MG63 (cell line): ENCODE results near the gene SELENOV. TPM values are rescaled to one million over a fixed set of nuclear protein-coding genes. Genes with fewer than 3 reads are reported as not detected.

Source experiments
- DNase-seq: peaks from one replicate; pipeline ENCODE4 v3.0.0-alpha.2; 2020
- H3K27me3 ChIP-seq: fragments of 250-450 bp; sonication (Bioruptor Pico); 2 replicates; pipeline ENCODE4 v1.5.1; 2020; ENCODE audit warnings: mild to moderate bottlenecking, moderate library complexity
- H3K36me3 ChIP-seq: fragments of 250-450 bp; sonication (Bioruptor Pico); 2 replicates; pipeline ENCODE4 v1.5.1; 2020; ENCODE audit warnings: mild to moderate bottlenecking, moderate library complexity
- H3K4me3 ChIP-seq: fragments of 250-450 bp; sonication (Bioruptor Pico); 2 replicates; pipeline ENCODE4 v1.5.1; 2020; ENCODE audit warnings: mild to moderate bottlenecking, moderate library complexity
- H3K9me3 ChIP-seq: fragments of 250-450 bp; sonication (Bioruptor Pico); 2 replicates; pipeline ENCODE4 v1.5.1; 2020; ENCODE audit warnings: mild to moderate bottlenecking, moderate library complexity
- total RNA-seq: library from RNA; depleted of rRNA; stranded (reverse); fragments of >200 nt; shearing (Covaris generic); gene quantifications from 2 replicates; pipeline ENCODE4 v1.2.3, GENCODE V29; 2014; ENCODE audit warnings: low replicate concordance

The SELENOV gene
- total RNA-seq, 1 experiment from 2014 or later, result not detected

DNA sequence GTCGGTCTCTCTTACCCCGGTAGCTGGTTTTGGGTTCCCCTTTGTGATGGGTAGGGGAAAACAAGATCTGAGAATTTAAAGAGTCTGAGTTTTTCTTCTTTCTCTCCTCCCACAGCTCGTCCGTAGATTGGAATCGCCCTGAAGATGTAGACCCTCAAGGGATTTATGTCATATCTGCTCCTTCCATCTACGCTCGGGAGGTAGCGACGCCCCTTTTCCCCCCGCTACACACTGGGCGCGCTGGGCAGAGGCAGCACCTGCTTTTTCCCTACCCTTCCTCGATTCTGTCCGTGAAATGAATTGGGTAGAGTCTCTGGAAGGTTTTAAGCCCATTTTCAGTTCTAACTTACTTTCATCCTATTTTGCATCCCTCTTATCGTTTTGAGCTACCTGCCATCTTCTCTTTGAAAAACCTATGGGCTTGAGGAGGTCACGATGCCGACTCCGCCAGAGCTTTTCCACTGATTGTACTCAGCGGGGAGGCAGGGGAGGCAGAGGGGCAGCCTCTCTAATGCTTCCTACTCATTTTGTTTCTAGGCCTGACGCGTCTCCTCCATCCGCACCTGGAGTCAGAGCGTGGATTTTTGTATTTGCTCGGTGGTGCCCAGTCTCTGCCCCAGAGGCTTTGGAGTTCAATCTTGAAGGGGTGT, 7.1 kb upstream of the SELENOV start:
- Histone ChIP-seq H3K4me3 (peak overlapping the region; percentile 66), H3K27me3 (peaks cover 16% of the 10 kb centered on the region), H3K36me3 (no peaks in the 10 kb centered on the region), H3K9me3 (no peaks in the 10 kb centered on the region)
- no peak for DNase-seq

- no peak for DNase-seq
- no peak overlapping the region for H3K4me3 ChIP-seq
- peaks cover 22% of the 10 kb centered on the region for H3K27me3 ChIP-seq
- no peaks in the 10 kb centered on the region for H3K36me3 ChIP-seq
- H3K9me3 ChIP-seq, result no peaks in the 10 kb centered on the region
Observed at GRCh38 chr19:39508629-39509028, 6.3 kb upstream of the SELENOV start.

- no peak for DNase-seq
- Histone ChIP-seq H3K36me3 (no peaks in the 10 kb centered on the region), H3K4me3 (no peak overlapping the region), H3K27me3 (peaks cover 28% of the 10 kb centered on the region), H3K9me3 (no peaks in the 10 kb centered on the region)
Observed at GRCh38 chr19:39509233-39509632, 5.7 kb upstream of the SELENOV start.

- no peak overlapping the region for H3K4me3 ChIP-seq
- no peak for DNase-seq
- no peaks in the 10 kb centered on the region for H3K36me3 ChIP-seq
- no peaks in the 10 kb centered on the region for H3K9me3 ChIP-seq
- H3K27me3 ChIP-seq, result peaks cover 38% of the 10 kb centered on the region
Observed at GRCh38 chr19:39512988-39513387, 2.0 kb upstream of the SELENOV start.

DNA sequence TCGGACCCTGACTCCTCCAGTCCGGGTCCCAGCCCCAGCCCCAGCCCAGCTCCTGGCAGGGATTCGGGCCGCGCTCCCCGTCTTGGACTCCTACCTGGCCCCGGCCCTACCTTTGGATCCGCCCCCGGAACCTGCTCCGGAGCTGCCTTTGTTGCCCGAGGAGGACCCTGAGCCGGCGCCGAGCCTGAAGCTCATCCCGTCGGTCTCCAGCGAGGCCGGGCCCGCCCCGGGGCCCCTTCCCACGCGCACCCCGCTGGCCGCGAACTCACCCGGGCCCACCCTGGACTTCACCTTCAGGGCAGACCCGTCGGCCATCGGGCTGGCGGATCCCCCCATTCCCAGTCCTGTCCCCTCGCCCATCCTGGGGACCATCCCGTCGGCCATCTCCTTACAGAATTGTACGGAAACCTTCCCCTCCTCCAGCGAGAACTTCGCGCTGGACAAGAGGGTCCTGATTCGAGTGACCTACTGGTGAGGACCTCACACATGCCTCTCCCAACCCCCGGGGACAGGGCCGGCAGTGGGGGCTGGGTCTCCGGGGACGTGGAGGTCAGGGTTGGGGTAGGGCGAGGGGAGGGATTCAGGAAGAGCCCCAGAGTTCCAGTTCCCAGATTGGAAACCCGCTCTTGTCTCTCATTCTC, 732 bp downstream of the SELENOV start:
- Histone ChIP-seq H3K9me3 (no peaks in the 10 kb centered on the region), H3K4me3 (no peak overlapping the region), H3K27me3 (peaks cover 36% of the 10 kb centered on the region), H3K36me3 (no peaks in the 10 kb centered on the region)
- DNase-seq, result no peak

DNA sequence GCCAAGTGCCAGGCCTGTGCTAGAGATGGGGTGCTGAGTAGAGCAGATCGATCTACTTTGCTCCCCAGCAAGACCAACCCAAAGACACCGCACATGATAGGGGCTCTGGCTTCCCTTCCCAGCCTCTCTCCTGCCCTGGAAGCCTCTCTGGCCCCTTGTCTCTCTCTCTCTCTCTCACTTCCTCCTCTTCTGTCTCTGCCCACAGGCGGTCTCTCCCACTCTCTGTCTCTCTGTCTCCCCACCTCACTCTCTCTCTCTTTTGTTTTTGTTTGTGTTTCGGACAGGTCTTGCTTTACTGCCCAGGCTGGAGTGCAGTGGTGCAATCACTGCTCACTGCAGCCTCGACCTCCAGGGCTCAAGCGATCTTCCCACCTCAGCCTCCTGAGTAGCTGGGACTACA, 1.3 kb downstream of the SELENOV start:
- H3K9me3 ChIP-seq, result no peaks in the 10 kb centered on the region
- no peak for DNase-seq
- no peak overlapping the region for H3K4me3 ChIP-seq
- no peaks in the 10 kb centered on the region for H3K36me3 ChIP-seq
- H3K27me3 ChIP-seq, result peaks cover 36% of the 10 kb centered on the region

DNA sequence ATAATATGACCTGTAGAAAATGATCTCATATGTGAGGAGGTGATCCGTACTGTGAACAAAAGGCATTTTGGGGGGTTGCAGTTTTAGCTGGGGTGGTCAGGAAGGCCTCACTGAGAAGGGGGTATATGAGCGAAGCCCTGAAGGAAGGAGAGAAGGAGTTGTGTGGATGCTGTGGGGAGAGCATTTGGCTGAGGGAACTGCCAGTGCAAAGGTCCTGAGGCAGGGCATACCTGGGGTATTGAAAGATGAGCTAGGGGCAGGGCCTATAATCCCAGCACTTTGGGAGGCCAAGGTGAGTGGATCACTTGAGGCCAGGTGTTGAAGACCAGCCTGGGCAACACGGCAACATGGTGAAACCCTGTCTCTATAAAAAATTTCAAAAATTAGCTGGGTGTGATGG, 2.5 kb downstream of the SELENOV start:
- H3K27me3 ChIP-seq, result peaks cover 36% of the 10 kb centered on the region
- no peak for DNase-seq

GRCh38 chr19:39518458-39518857, 3.5 kb downstream of the SELENOV start:
- Histone ChIP-seq H3K36me3 (no peaks in the 10 kb centered on the region), H3K27me3 (peaks cover 30% of the 10 kb centered on the region), H3K4me3 (no peak overlapping the region), H3K9me3 (no peaks in the 10 kb centered on the region)
- no peak for DNase-seq

More for the DNA sequence above, 2.5 kb downstream of the SELENOV start:
- no peak overlapping the region for H3K4me3 ChIP-seq
- H3K9me3 ChIP-seq, result no peaks in the 10 kb centered on the region
- H3K36me3 ChIP-seq, result no peaks in the 10 kb centered on the region

DNA sequence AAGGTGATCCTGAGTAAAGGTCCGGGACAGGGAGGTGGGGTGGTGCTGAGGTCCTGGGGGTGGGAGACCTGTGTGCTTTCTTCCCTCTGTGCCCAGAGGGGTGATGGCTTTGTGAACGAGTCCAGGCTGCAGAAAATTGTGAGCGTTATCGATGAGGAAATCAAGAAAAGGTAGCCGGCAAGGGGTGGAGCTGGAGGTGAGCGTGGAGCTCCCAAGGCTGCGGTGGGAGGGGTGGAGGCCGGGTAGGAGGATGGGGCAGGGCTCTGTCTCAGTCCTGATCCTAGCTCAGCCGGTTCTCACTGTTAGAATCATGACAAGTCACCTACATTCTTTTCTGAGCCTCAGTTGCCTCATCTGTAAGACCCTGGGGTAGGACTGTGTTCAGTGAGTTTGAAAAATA, 4.0 kb downstream of the SELENOV start:
- DNase-seq, result no peak
- Histone ChIP-seq H3K27me3 (peaks cover 26% of the 10 kb centered on the region), H3K9me3 (no peaks in the 10 kb centered on the region), H3K36me3 (no peaks in the 10 kb centered on the region), H3K4me3 (no peak overlapping the region)

DNA sequence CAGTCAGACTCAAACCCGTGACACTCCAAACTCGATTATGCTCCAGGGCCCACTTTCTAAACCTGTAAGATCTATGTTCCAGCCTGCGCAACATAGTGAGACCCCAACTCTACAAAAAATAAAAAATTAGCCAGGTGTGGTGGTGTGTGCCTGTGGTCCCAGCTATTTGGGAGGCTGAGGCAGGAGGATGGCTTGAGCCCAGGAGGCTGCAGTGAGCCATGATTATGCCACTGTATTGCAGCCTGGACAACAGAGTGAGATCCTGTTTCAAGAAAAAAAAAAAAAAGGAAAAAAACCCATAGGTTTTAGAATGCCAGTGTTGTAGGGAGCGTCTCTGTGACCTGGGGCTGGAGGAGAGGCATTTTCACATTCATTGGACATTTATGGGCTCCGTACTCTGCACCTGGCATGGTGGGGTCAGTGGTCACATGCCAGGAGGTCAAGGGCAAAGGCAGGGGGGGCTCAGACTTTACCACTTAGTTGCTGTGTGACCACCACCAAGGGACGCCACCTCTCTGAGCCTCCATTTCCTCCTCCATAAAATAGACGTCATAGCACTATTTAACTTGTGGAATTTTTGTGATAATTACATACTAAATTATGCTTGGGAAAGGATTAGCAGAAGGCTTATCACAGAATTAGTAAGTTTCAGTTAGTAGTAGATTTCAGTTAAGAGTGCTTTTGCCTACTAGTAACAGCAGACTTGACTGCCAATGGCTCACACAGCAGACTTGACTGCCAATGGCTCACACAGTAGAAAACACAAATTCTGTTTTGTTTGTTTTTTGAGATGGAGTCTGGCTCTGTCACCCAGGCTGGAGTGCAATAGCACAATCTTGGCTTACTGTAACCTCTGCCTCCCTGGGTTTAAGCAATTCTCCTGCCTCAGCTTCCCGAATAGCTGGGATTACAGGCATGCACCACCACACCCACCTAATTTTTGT, 5.9 kb downstream of the SELENOV start:
- DNase-seq, result no peak
- Histone ChIP-seq H3K9me3 (no peaks in the 10 kb centered on the region), H3K4me3 (no peak overlapping the region), H3K27me3 (peaks cover 8% of the 10 kb centered on the region), H3K36me3 (no peaks in the 10 kb centered on the region)

- H3K36me3 ChIP-seq, result peaks cover 9% of the 10 kb centered on the region; the same call in 1 of the 2 replicates
- no peaks in the 10 kb centered on the region for H3K9me3 ChIP-seq
- H3K27me3 ChIP-seq, result no peaks in the 10 kb centered on the region
- H3K4me3 ChIP-seq, result no peak overlapping the region
- peak; percentile 14 for DNase-seq
Observed at GRCh38 chr19:39524495-39524894, 9.6 kb downstream of the SELENOV start.

DNA sequence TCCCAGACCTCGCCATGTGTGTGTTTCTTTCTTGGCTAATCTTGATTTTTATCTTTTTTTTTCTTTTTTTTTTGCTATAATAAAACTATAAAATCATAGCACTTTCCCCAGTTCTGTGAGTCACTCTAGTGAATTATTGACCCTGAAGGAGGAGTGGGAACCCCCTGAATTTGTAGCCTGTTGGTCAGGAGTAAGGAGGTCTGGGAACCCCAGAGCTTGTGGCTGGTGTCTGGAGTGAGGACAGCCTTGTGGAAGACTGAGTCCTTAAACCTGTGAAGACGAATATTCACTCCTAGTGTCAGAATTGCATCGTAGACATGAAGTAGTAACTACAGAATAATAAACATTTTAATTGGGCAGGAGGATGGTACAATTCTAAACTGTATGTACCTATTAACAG, 10.3 kb downstream of the SELENOV start:
- no peaks in the 10 kb centered on the region for H3K9me3 ChIP-seq
- H3K4me3 ChIP-seq, result no peak overlapping the region
- H3K27me3 ChIP-seq, result no peaks in the 10 kb centered on the region
- H3K36me3 ChIP-seq, result peaks cover 14% of the 10 kb centered on the region; the same call in 1 of the 2 replicates
- DNase-seq, result no peak

DNA sequence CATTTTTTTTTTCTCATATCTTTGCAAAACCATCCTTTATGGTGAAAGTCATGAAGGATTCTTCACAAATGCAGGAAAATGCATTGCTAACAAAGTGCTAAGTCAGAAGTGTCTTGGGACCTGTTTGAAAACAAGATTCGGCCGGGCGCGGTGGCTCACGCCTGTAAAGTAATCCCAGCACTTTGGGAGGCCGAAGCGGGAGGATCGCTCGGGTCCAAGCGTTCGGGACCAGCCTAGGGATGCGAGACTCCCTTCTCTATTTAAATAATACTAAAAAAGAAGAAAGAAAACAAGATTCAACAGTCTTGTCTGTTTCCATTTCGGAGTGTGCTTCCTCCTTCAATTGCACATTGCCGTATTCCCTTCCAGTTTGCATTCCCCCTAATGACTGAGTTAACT, 16.9 kb downstream of the SELENOV start:
- Histone ChIP-seq H3K9me3 (no peaks in the 10 kb centered on the region), H3K36me3 (peaks cover 20% of the 10 kb centered on the region), H3K4me3 (peak overlapping the region; percentile 96), H3K27me3 (no peaks in the 10 kb centered on the region)
- DNase-seq, result no peak

GRCh38 chr19:39532233-39533002, 17.5 kb downstream of the SELENOV start, which contains the start of gene EID2B:
TSS of gene EID2B (minus strand) at chr19:39532852. CDS start at chr19:39532802, 50 bp downstream.
- H3K4me3 ChIP-seq, result peak within 1 kb of the TSS; percentile 96
- no peaks in the 10 kb centered on the region for H3K27me3 ChIP-seq
- peaks cover 20% of the 10 kb centered on the region for H3K36me3 ChIP-seq
- H3K9me3 ChIP-seq, result no peaks in the 10 kb centered on the region
- peak; percentile 90 for DNase-seq

DNA sequence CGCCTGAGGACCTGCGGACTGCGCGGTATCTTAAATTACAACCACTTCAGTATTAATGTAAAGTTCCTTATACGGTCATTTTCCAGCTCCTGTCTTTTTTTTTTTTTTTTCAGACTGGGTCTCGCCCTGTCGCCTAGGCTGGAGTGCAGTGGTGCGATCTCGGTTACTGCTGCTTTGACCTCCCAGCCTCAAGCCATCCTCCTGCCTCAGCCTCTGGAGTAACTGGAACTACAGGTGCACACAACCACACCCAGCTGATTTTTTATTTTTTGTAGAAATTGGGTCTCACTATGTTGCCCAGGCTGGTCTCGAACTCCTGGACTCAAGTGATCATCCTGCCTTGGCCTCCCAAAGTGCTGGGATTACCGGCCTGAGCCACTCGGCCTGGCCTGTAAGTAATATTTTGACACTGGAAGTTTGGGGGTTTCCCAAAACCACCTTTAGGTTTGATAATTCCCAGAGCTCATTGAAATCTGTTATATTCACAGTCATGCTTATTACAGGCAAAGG, 18.1 kb downstream of the SELENOV start:
- peak overlapping the region; percentile 96 for H3K4me3 ChIP-seq
- no peaks in the 10 kb centered on the region for H3K27me3 ChIP-seq
- H3K9me3 ChIP-seq, result no peaks in the 10 kb centered on the region
- H3K36me3 ChIP-seq, result peaks cover 17% of the 10 kb centered on the region
- DNase-seq, result no peak

GRCh38 chr19:39533791-39534190, 18.9 kb downstream of the SELENOV start:
- no peaks in the 10 kb centered on the region for H3K9me3 ChIP-seq
- H3K27me3 ChIP-seq, result no peaks in the 10 kb centered on the region
- peaks cover 18% of the 10 kb centered on the region for H3K36me3 ChIP-seq
- no peak for DNase-seq
- no peak overlapping the region for H3K4me3 ChIP-seq
